ENCODE results near the gene EFR3B. TPM values are rescaled to one million over a fixed set of nuclear protein-coding genes. Genes with fewer than 3 reads are reported as not detected.

Gene EFR3B
- total RNA-seq, 1 donor from 2014 or later = 14.7 TPM

DNA sequence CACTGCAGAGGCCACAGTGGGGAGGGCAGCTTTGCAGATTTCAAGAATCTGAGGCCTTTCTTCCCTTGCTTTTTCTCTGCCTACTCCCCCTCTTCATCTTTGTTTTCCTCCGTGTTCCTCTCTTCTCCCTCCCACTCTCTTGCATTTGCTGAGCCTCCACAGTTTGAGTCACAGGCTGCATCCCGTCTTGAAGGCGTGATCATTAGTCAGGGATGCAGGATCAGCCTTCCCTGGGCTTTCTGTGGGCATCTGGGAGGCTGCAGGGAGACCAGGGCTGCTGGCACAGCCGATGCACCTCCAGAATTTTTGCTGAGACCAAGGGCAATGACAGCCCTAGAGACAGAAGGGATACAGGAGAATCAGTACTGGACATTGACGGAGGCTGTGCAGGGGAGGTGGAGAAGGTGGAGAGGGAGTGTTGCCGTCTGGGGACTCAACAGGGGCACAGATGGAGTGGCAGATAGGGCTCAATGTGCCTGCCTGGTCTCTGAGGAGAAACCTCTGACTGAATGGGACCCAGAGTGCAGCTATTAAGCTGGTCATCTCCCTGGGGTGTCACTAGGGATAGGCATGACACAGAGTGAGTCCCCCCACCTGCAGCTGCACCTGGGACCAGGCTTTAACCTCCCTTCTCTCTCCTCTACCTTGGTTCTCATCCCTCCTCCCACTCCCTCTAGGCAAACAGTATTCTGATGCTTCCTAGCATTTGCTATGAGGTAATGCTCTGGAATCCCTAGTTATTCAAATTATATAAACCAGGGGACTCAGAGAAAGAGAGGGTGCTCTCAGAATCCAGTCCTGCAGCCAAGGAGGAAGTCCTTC, 41.2 kb upstream of the EFR3B start:
- Histone ChIP-seq H2AFZ (ENCODE audit: low read depth, low read length) (peak overlapping the region; percentile 55), H3K27ac (ENCODE audit: low read depth, low read length) (no peak overlapping the region), H3K9me3 (ENCODE audit: insufficient read depth, low read depth, low read length) (no peaks in the 10 kb centered on the region), H3K27me3 (ENCODE audit: insufficient read depth, low read length) (no peaks in the 10 kb centered on the region), H3K9ac (ENCODE audit: low read length) (no peak overlapping the region), H3K4me3 (ENCODE audit: insufficient read depth, low read depth, low read length) (no peak overlapping the region), H4K20me1 (ENCODE audit: insufficient read depth, low read length) (no peaks in the 10 kb centered on the region), H3K4me1 (ENCODE audit: insufficient read depth, low read length) (peaks cover 26% of the 10 kb centered on the region), H3K79me2 (ENCODE audit: insufficient read depth, low read length) (no peaks in the 10 kb centered on the region), H3K36me3 (ENCODE audit: insufficient read depth, low read length) (no peaks in the 10 kb centered on the region), H3K4me2 (ENCODE audit: low read length) (peak overlapping the region; percentile 75)
- Mint-ChIP-seq H3K27ac (ENCODE audit: unreplicated experiment) (no peak overlapping the region), H3K36me3 (ENCODE audit: low read depth, unreplicated experiment) (no peaks in the 10 kb centered on the region), H3K4me1 (ENCODE audit: low read depth, unreplicated experiment) (peaks cover 23% of the 10 kb centered on the region), H3K27me3 (ENCODE audit: low read depth, unreplicated experiment) (no peaks in the 10 kb centered on the region), H3K9me3 (ENCODE audit: unreplicated experiment) (no peaks in the 10 kb centered on the region), H3K4me3 (ENCODE audit: unreplicated experiment) (no peak overlapping the region)
- DNase-seq (ENCODE audit: low read depth) (peak; percentile 42), FAIRE-seq (no peak)
- TF ChIP-seq, protein P1, sequence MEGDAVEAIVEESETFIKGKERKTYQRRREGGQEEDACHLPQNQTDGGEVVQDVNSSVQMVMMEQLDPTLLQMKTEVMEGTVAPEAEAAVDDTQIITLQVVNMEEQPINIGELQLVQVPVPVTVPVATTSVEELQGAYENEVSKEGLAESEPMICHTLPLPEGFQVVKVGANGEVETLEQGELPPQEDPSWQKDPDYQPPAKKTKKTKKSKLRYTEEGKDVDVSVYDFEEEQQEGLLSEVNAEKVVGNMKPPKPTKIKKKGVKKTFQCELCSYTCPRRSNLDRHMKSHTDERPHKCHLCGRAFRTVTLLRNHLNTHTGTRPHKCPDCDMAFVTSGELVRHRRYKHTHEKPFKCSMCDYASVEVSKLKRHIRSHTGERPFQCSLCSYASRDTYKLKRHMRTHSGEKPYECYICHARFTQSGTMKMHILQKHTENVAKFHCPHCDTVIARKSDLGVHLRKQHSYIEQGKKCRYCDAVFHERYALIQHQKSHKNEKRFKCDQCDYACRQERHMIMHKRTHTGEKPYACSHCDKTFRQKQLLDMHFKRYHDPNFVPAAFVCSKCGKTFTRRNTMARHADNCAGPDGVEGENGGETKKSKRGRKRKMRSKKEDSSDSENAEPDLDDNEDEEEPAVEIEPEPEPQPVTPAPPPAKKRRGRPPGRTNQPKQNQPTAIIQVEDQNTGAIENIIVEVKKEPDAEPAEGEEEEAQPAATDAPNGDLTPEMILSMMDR (IDR thresholded peaks at IDR 0.05; ENCODE audit: insufficient read depth, low read depth, low read length) = no peak
- no peak for TF ChIP-seq EZH2 (IDR thresholded peaks at IDR 0.05; ENCODE audit: insufficient read depth, low read length)

DNA sequence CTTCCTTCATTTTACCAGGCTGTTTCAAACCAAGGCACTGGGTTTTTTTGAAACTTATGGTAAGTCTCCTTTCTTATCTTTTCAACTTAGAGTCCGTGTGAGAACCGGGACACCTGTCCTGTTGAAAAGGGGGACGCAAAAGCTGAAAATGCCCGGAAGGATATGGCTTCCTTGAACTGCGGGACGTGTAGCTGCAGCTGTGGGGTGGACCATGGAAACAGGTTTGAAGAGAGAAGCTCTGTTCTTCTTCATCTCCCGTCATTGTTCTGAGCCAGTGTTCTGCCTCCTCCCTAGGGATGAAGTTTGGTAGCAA, 40.6 kb upstream of the EFR3B start:
- H3K79me2 ChIP-seq (ENCODE audit: insufficient read depth, low read length) = no peaks in the 10 kb centered on the region
- FAIRE-seq (no peak), DNase-seq (ENCODE audit: low read depth) (no peak)
- Mint-ChIP-seq H3K4me3 (ENCODE audit: unreplicated experiment) (no peak overlapping the region), H3K27me3 (ENCODE audit: low read depth, unreplicated experiment) (no peaks in the 10 kb centered on the region), H3K36me3 (ENCODE audit: low read depth, unreplicated experiment) (no peaks in the 10 kb centered on the region), H3K9me3 (ENCODE audit: unreplicated experiment) (no peaks in the 10 kb centered on the region), H3K4me1 (ENCODE audit: low read depth, unreplicated experiment) (peaks cover 21% of the 10 kb centered on the region), H3K27ac (ENCODE audit: unreplicated experiment) (no peak overlapping the region)
- H3K4me1 ChIP-seq (ENCODE audit: insufficient read depth, low read length) = peaks cover 26% of the 10 kb centered on the region
- no peak overlapping the region for H3K4me3 ChIP-seq (ENCODE audit: insufficient read depth, low read depth, low read length)
- H3K27me3 ChIP-seq (ENCODE audit: insufficient read depth, low read length) = no peaks in the 10 kb centered on the region
- H3K9ac ChIP-seq (ENCODE audit: low read length) = no peak overlapping the region
- no peak overlapping the region for H2AFZ ChIP-seq (ENCODE audit: low read depth, low read length)
- no peaks in the 10 kb centered on the region for H3K36me3 ChIP-seq (ENCODE audit: insufficient read depth, low read length)
- no peaks in the 10 kb centered on the region for H4K20me1 ChIP-seq (ENCODE audit: insufficient read depth, low read length)
- no peak overlapping the region for H3K4me2 ChIP-seq (ENCODE audit: low read length)
- no peak overlapping the region for H3K27ac ChIP-seq (ENCODE audit: low read depth, low read length)
- TF ChIP-seq EZH2 (IDR thresholded peaks at IDR 0.05; ENCODE audit: insufficient read depth, low read length) = no peak
- TF ChIP-seq, protein P1 (IDR thresholded peaks at IDR 0.05; ENCODE audit: insufficient read depth, low read depth, low read length) = no peak
- H3K9me3 ChIP-seq (ENCODE audit: insufficient read depth, low read depth, low read length) = no peaks in the 10 kb centered on the region

DNA sequence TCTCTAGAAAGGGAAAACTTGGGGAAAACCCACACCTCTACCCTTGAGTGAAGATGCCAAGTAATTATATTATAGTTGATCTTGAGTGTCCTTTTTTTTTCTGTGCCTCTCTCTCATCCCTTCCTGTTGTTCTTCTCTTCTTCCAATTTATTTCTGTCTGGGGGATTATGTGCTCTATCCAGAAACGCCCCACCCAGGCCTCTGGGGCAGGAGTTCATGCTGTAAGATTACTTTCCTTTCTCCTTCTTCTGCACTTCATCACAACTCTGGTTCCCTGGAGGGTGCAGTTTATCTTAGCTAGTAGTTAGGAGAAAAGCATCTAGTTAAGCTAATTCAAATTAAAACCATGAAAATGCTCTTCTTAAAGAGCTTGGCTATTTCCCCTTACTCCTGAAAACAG, 39.8 kb upstream of the EFR3B start:
- H3K27ac ChIP-seq (ENCODE audit: low read depth, low read length) = no peak overlapping the region
- H3K4me3 ChIP-seq (ENCODE audit: insufficient read depth, low read depth, low read length) = no peak overlapping the region
- H3K79me2 ChIP-seq (ENCODE audit: insufficient read depth, low read length) = no peaks in the 10 kb centered on the region
- FAIRE-seq (no peak), DNase-seq (ENCODE audit: low read depth) (no peak)
- Mint-ChIP-seq H3K9me3 (ENCODE audit: unreplicated experiment) (no peaks in the 10 kb centered on the region), H3K27ac (ENCODE audit: unreplicated experiment) (no peak overlapping the region), H3K4me3 (ENCODE audit: unreplicated experiment) (no peak overlapping the region), H3K36me3 (ENCODE audit: low read depth, unreplicated experiment) (no peaks in the 10 kb centered on the region), H3K4me1 (ENCODE audit: low read depth, unreplicated experiment) (peaks cover 14% of the 10 kb centered on the region), H3K27me3 (ENCODE audit: low read depth, unreplicated experiment) (no peaks in the 10 kb centered on the region)
- TF ChIP-seq, protein P1 (IDR thresholded peaks at IDR 0.05; ENCODE audit: insufficient read depth, low read depth, low read length) = no peak
- no peak for TF ChIP-seq EZH2 (IDR thresholded peaks at IDR 0.05; ENCODE audit: insufficient read depth, low read length)
- H3K27me3 ChIP-seq (ENCODE audit: insufficient read depth, low read length) = no peaks in the 10 kb centered on the region
- H3K4me1 ChIP-seq (ENCODE audit: insufficient read depth, low read length) = peaks cover 18% of the 10 kb centered on the region
- no peaks in the 10 kb centered on the region for H3K9me3 ChIP-seq (ENCODE audit: insufficient read depth, low read depth, low read length)
- no peak overlapping the region for H3K4me2 ChIP-seq (ENCODE audit: low read length)
- H2AFZ ChIP-seq (ENCODE audit: low read depth, low read length) = no peak overlapping the region
- H4K20me1 ChIP-seq (ENCODE audit: insufficient read depth, low read length) = no peaks in the 10 kb centered on the region
- no peak overlapping the region for H3K9ac ChIP-seq (ENCODE audit: low read length)
- H3K36me3 ChIP-seq (ENCODE audit: insufficient read depth, low read length) = no peaks in the 10 kb centered on the region
